HepG2 (cell line): ENCODE measurements around the gene RABGAP1L. TPM values are rescaled to one million over a fixed set of nuclear protein-coding genes. Genes with fewer than 3 reads are reported as not detected.
A peak's percentile ranks its signal among the peaks of the same experiment; 100 is the strongest.

Experiments
- CCDC6 ChIP-seq: sonication (generic); formaldehyde crosslinking; IDR thresholded peaks from 2 replicates; pipeline ENCODE4 v1.8.1; 2022; ENCODE audit warnings: mild to moderate bottlenecking, missing genetic modification reagents, moderate library complexity
- CEBPB ChIP-seq: IDR thresholded peaks from 2 replicates; pipeline ENCODE4 v1.6.1; 2011; ENCODE audit warnings: low read depth, low read length, improper control_type of control experiment, borderline replicate concordance
- CENPT ChIP-seq: sonication (generic); formaldehyde crosslinking; IDR thresholded peaks from 2 replicates; pipeline ENCODE4 v1.8.0; 2022; ENCODE audit warnings: low read depth, mild to moderate bottlenecking, moderate library complexity, missing genetic modification reagents
- MAFK ChIP-seq, 2 experiments: IDR thresholded peaks in 1 of 2; conservative IDR thresholded peaks in 1 of 2; 2 replicates each; pipeline ENCODE4 v1.6.1; 2011; ENCODE audit warnings: improper control_type of control experiment in 2 of 2, low read length in 2 of 2
- PRPF4 ChIP-seq: fragments of 200-400 bp; formaldehyde crosslinking; IDR thresholded peaks from 2 replicates; pipeline ENCODE4 v1.6.1; 2016; ENCODE audit warnings: low read length, low read depth; ENCODE audit not compliant: poor library complexity, severe bottlenecking
- THAP9 ChIP-seq: sonication (generic); formaldehyde crosslinking; IDR thresholded peaks from 2 replicates; pipeline ENCODE4; 2020; ENCODE audit warnings: missing genetic modification reagents, mild to moderate bottlenecking, borderline replicate concordance
- WIZ ChIP-seq: sonication (generic); formaldehyde crosslinking; IDR thresholded peaks from 2 replicates; pipeline ENCODE4 v1.5.1; 2020; ENCODE audit warnings: mild to moderate bottlenecking, missing genetic modification reagents
- ZBTB33 ChIP-seq: sonication (generic); formaldehyde crosslinking; IDR thresholded peaks from 2 replicates; pipeline ENCODE4 v1.4.0; 2020; ENCODE audit warnings: missing genetic modification reagents
- ZFP41 ChIP-seq: sonication (generic); formaldehyde crosslinking; IDR thresholded peaks from 2 replicates; pipeline ENCODE4 v1.4.0; 2020; ENCODE audit warnings: mild to moderate bottlenecking, missing genetic modification reagents, borderline replicate concordance
- ZNF749 ChIP-seq: sonication (generic); formaldehyde crosslinking; IDR thresholded peaks from 2 replicates; pipeline ENCODE4 v1.8.0; 2022; ENCODE audit warnings: mild to moderate bottlenecking, missing genetic modification reagents, moderate library complexity, borderline replicate concordance
- polyA plus RNA-seq, 8 experiments: library from polyadenylated mRNA; depleted of rRNA in 3 of 8; stranded (reverse) in 7 of 8; unstranded in 1 of 8; fragments of >200 nt; fragmentation: Illumina TruSeq in 4 of 8; extraction: Trizol in 4 of 8; gene quantifications; 2 replicates each; pipeline versions ENCODE4 v1.2.1 to v1.2.3, GENCODE V29; 2011 to 2016; ENCODE audit warnings: low read depth in 4 of 8, missing spikeins in 1 of 8, mixed read lengths in 1 of 8; ENCODE audit not compliant: insufficient read depth in 1 of 8
- total RNA-seq, 5 experiments: library from RNA; depleted of rRNA; stranded (reverse); fragments of >200 nt; fragmentation: Illumina TruSeq; extraction: Trizol; gene quantifications; 2 replicates each; pipeline ENCODE4 v1.2.3, GENCODE V29; 2016; ENCODE audit warnings: low read depth in 1 of 5
- TF ChIP-seq, protein P1 (sequence below), 2 experiments: sonication (generic) in 1 of 2; formaldehyde crosslinking in 1 of 2; IDR thresholded peaks; 2 replicates each; pipeline versions ENCODE4 v1.4.0 to v1.6.1; 2016 to 2020; ENCODE audit warnings: borderline replicate concordance in 1 of 2, low read depth in 1 of 2, mild to moderate bottlenecking in 1 of 2, missing genetic modification reagents in 1 of 2
- TF ChIP-seq, protein P2 (sequence below): sonication (generic); formaldehyde crosslinking; IDR thresholded peaks from 2 replicates; pipeline ENCODE4 v1.4.0; 2020; ENCODE audit warnings: missing genetic modification reagents, borderline replicate concordance

Gene RABGAP1L
- total and polyA plus RNA-seq, 2 of the 13 experiments (the other 11 are each of a cell fraction or from before 2014, with no cell fraction given) = 7.9 to 22.6 TPM

DNA sequence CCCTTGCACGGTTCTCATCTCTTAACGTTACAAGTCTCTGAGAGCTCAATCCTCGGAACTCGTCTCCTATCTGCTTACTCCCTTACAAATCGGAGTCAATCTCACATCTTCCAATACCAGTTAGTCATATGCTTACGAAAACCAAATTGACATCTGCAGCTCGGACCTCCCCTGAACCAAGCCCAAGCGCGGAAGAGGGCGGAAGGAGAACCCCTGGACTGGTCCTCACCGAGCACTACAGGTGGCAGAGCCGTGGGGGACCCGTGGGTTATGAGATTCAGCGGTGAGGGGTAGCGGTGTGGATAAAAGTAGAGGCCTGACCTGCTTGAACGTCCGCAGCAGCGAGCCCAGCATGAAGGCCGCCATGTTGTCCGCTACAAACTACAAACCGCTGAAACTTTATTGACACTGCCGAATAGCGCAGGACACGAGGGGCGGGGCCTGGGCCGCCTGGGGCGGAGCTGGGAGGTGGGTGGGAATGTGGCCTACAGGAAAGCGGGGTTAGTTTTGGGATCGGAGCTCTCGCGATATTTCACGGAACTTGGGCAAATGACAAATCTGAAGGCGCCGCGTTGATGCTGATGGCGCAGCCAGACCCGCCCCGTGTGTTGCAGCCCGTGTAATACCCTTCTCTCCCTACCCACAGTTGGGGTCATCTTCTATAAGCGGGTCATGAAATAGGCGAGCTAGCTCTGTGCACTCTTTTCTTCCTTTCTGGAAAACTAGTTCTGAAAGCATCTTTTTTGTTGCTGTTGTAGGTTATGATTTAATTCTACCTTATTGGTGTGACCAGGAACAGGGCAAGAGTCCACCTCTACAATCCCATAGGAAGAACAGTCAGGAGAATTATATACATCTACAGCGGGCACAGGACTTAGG, 864.0 kb downstream of the RABGAP1L start, which contains the start of gene MRPS14 (continued):
- peak; percentile 40; the same call in 1 of the 2 replicates for TF ChIP-seq ZBTB33
- no peak for TF ChIP-seq CENPT (CRISPR knock-in tag)
- no peak for TF ChIP-seq MAFK (conservative IDR thresholded peaks at IDR 0.05 in 1 of 2, IDR thresholded peaks at IDR 0.05 in 1 of 2; ENCODE audit: low read length in 2 of 2)
- TF ChIP-seq WIZ (CRISPR knock-in tag) = no peak; the same call in 1 of the 2 replicates
- no peak; the same call in 1 of the 2 replicates for TF ChIP-seq ZNF749 (CRISPR knock-in tag)
- TF ChIP-seq CEBPB = no peak
- TF ChIP-seq, protein P1, sequence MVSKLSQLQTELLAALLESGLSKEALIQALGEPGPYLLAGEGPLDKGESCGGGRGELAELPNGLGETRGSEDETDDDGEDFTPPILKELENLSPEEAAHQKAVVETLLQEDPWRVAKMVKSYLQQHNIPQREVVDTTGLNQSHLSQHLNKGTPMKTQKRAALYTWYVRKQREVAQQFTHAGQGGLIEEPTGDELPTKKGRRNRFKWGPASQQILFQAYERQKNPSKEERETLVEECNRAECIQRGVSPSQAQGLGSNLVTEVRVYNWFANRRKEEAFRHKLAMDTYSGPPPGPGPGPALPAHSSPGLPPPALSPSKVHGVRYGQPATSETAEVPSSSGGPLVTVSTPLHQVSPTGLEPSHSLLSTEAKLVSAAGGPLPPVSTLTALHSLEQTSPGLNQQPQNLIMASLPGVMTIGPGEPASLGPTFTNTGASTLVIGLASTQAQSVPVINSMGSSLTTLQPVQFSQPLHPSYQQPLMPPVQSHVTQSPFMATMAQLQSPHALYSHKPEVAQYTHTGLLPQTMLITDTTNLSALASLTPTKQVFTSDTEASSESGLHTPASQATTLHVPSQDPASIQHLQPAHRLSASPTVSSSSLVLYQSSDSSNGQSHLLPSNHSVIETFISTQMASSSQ (IDR thresholded peaks at IDR 0.05; ENCODE audit: low read depth) = peak; percentile 23; the same call in 1 of the 2 replicates
- TF ChIP-seq, protein P1 (CRISPR knock-in tag; IDR thresholded peaks at IDR 0.05; ENCODE audit: borderline replicate concordance) = no peak
- TF ChIP-seq CCDC6 (CRISPR knock-in tag) = no peak; the same call in 1 of the 2 replicates
- peak; percentile 97 for TF ChIP-seq PRPF4
- TF ChIP-seq, protein P2, sequence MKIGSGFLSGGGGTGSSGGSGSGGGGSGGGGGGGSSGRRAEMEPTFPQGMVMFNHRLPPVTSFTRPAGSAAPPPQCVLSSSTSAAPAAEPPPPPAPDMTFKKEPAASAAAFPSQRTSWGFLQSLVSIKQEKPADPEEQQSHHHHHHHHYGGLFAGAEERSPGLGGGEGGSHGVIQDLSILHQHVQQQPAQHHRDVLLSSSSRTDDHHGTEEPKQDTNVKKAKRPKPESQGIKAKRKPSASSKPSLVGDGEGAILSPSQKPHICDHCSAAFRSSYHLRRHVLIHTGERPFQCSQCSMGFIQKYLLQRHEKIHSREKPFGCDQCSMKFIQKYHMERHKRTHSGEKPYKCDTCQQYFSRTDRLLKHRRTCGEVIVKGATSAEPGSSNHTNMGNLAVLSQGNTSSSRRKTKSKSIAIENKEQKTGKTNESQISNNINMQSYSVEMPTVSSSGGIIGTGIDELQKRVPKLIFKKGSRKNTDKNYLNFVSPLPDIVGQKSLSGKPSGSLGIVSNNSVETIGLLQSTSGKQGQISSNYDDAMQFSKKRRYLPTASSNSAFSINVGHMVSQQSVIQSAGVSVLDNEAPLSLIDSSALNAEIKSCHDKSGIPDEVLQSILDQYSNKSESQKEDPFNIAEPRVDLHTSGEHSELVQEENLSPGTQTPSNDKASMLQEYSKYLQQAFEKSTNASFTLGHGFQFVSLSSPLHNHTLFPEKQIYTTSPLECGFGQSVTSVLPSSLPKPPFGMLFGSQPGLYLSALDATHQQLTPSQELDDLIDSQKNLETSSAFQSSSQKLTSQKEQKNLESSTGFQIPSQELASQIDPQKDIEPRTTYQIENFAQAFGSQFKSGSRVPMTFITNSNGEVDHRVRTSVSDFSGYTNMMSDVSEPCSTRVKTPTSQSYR (CRISPR knock-in tag) = peak; percentile 24; the same call in 1 of the 2 replicates
- TF ChIP-seq ZFP41 = no peak
- peak; percentile 96; the same call in 1 of the 2 replicates for TF ChIP-seq THAP9 (CRISPR knock-in tag)
